SU-DHL-6 (cell line): ENCODE results near the gene NDUFS7.
"Not testable (repeated sequence)": the region's sequence is repeated elsewhere in the genome, so short reads cannot be mapped to it uniquely, and the experiment has no call there.

Experiments
- H2AFZ ChIP-seq: fragments of 200-600 bp; sonication (generic); 2 replicates; pipeline ENCODE4 v1.6.1; 2014; ENCODE audit warnings: low read depth, mild to moderate bottlenecking, moderate library complexity, mixed read lengths, antibody characterized with exemption, low read length; ENCODE audit not compliant: severe bottlenecking
- H3F3A ChIP-seq: fragments of 200-600 bp; shearing (Covaris generic); 2 replicates; pipeline ENCODE4 v1.6.0; 2016; ENCODE audit warnings: antibody characterized with exemption, mild to moderate bottlenecking; ENCODE audit not compliant: insufficient read depth
- H3K27ac ChIP-seq: fragments of 200-600 bp; sonication (generic); 2 replicates; pipeline ENCODE4 v1.5.1; 2016; ENCODE audit warnings: low read depth, mild to moderate bottlenecking, low read length, moderate library complexity, mixed read lengths
- H3K27me3 ChIP-seq: fragments of 200-600 bp; sonication (generic), shearing (Covaris generic); 2 replicates; pipeline ENCODE4 v1.6.0; 2014; ENCODE audit warnings: mild to moderate bottlenecking, low read length
- H3K36me3 ChIP-seq: fragments of 200-600 bp; sonication (generic); 2 replicates; pipeline ENCODE4 v1.6.1; 2014; ENCODE audit warnings: mild to moderate bottlenecking, low read length, mixed read lengths
- H3K4me2 ChIP-seq: fragments of 300-600, 200-600 bp; shearing (Covaris generic), sonication (generic); 2 replicates; pipeline ENCODE4 v1.6.0; 2014; ENCODE audit warnings: low read length, low read depth, mild to moderate bottlenecking; ENCODE audit not compliant: poor library complexity, severe bottlenecking
- H3K4me3 ChIP-seq: fragments of 200-600 bp; sonication (generic); 2 replicates; pipeline ENCODE4 v1.5.1; 2014; ENCODE audit warnings: antibody characterized with exemption, low read length, mild to moderate bottlenecking, mixed read lengths; ENCODE audit not compliant: insufficient read depth, poor library complexity, severe bottlenecking
- H3K79me2 ChIP-seq: fragments of 200-600 bp; sonication (generic); 2 replicates; pipeline ENCODE4 v1.6.1; 2014; ENCODE audit warnings: mild to moderate bottlenecking, low read length, moderate library complexity; ENCODE audit not compliant: insufficient read depth
- H3K9ac ChIP-seq: fragments of 200-600 bp; sonication (generic); 2 replicates; pipeline ENCODE4 v1.7.0; 2014; ENCODE audit warnings: mild to moderate bottlenecking, low read length
- H3K9me2 ChIP-seq: fragments of 200-600 bp; sonication (generic); replicated peaks from 2 replicates; pipeline ENCODE4 v1.6.1; 2014; ENCODE audit warnings: low read length; ENCODE audit not compliant: insufficient read depth
- H3K9me3 ChIP-seq: fragments of 200-600 bp; sonication (generic); 2 replicates; pipeline ENCODE4 v1.6.1; 2014; ENCODE audit warnings: low read length, mixed read lengths; ENCODE audit not compliant: insufficient read depth
- H4K20me1 ChIP-seq: fragments of 200-600 bp; sonication (generic); 2 replicates; pipeline ENCODE4 v1.6.1; 2014; ENCODE audit warnings: low read depth, mild to moderate bottlenecking, antibody characterized with exemption, low read length, moderate library complexity, mixed read lengths
- EZH2phosphoT487 ChIP-seq: fragments of 200-600 bp; sonication (generic), shearing (Covaris generic); conservative IDR thresholded peaks from 2 replicates; pipeline ENCODE4 v1.6.1; 2018; ENCODE audit warnings: mild to moderate bottlenecking, antibody characterized with exemption, low read length, moderate library complexity, mixed read lengths
- TF ChIP-seq, protein P1 (sequence below): fragments of 200-600 bp; sonication (generic); IDR thresholded peaks from one replicate; pipeline ENCODE4 v1.5.1; 2017; ENCODE audit warnings: antibody characterized with exemption, mild to moderate bottlenecking, low read length, moderate library complexity; ENCODE audit not compliant: insufficient read depth, poor library complexity, severe bottlenecking

NDUFS7 gene

DNA sequence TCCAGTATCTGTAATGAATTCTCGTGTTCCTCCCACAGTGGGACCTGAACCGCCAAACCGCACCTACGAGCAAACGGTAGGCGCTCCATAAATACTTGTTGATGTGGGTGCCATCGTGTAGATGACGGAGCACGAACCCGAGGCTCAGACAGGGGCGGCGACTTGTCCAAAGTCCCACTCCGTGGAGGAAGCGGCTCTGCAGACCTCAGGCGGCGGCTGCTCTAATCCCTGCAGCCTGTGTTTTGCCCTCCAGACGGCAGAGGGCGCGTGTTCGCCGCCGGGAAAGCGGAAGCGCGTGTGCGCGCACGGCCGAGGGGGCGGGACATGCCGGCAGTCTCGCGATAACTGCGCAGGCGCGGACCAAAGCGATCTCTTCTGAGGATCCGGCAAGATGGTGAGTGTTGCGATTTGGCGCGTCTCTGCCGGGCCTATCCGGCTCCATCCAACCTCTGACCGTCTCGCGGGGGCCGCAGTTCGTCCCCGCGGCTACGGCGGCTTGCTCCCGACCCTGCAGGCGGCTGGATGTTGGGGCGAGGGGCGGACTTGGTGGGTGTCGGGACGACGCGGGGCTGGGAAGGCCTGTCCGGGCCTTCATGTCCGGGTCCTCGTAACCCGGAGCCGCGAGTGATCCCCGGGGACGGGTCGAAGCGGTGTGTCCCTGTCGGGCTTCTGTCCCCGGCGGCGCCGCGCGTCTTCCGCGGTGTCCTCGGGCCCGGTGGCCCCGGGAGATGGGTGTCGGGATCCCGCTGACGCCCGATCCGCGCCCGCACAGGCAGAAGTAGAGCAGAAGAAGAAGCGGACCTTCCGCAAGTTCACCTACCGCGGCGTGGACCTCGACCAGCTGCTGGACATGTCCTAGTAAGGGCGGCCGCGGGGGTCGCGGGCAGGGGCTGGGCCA is 54.6 kb downstream of the NDUFS7 start, which contains the start of gene RPS15:
Gene RPS15 (plus strand): TSS at position 362 of the 898 bp plus-strand sequence. CDS start 30 bp downstream, at position 392.
- H3K4me2 ChIP-seq = peak within 1 kb of the TSS; percentile 67
- no peaks in the 10 kb centered on the region for H3K27me3 ChIP-seq
- peaks cover 31% of the 10 kb centered on the region for H3K79me2 ChIP-seq
- peak within 1 kb of the TSS; percentile 78 for H3K27ac ChIP-seq
- TF ChIP-seq EZH2phosphoT487 = no peak
- TF ChIP-seq, protein P1, sequence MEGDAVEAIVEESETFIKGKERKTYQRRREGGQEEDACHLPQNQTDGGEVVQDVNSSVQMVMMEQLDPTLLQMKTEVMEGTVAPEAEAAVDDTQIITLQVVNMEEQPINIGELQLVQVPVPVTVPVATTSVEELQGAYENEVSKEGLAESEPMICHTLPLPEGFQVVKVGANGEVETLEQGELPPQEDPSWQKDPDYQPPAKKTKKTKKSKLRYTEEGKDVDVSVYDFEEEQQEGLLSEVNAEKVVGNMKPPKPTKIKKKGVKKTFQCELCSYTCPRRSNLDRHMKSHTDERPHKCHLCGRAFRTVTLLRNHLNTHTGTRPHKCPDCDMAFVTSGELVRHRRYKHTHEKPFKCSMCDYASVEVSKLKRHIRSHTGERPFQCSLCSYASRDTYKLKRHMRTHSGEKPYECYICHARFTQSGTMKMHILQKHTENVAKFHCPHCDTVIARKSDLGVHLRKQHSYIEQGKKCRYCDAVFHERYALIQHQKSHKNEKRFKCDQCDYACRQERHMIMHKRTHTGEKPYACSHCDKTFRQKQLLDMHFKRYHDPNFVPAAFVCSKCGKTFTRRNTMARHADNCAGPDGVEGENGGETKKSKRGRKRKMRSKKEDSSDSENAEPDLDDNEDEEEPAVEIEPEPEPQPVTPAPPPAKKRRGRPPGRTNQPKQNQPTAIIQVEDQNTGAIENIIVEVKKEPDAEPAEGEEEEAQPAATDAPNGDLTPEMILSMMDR = peak; percentile 90
- H3F3A ChIP-seq = peaks cover 55% of the 10 kb centered on the region
- H3K36me3 ChIP-seq = peaks cover 19% of the 10 kb centered on the region
- H3K4me3 ChIP-seq = peak within 1 kb of the TSS; percentile 99
- peak within 1 kb of the TSS; percentile 49 for H2AFZ ChIP-seq
- no peaks in the 10 kb centered on the region for H3K9me2 ChIP-seq
- peak within 1 kb of the TSS; percentile 99 for H3K9ac ChIP-seq
- H4K20me1 ChIP-seq = peaks cover 18% of the 10 kb centered on the region; the same call in 1 of the 2 replicates
- H3K9me3 ChIP-seq = no peaks in the 10 kb centered on the region

DNA sequence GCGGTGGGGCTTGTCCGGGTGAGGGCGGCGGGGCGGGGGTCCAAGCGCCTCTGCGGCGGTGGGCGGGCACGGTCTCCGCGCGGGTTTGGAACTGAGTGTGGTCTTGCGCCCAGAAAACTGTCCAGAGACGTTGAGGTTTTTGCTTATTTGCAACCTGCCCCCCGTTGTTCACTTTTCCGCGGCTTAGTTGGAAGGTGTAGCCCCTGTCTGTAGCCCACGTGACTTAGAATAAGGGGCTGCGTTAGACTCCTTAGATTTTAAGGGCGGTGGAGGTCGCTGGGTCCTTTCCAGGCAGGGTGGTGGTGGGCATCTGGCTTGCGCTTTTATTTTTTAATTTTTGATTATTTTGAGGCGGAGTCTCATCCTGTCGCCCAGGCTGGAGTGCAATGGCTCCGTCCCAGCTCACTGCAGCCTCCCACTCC is 55.2 kb downstream of the NDUFS7 start:
- Histone ChIP-seq H4K20me1 (peaks cover 18% of the 10 kb centered on the region; the same call in 1 of the 2 replicates), H3K36me3 (peaks cover 19% of the 10 kb centered on the region)

DNA sequence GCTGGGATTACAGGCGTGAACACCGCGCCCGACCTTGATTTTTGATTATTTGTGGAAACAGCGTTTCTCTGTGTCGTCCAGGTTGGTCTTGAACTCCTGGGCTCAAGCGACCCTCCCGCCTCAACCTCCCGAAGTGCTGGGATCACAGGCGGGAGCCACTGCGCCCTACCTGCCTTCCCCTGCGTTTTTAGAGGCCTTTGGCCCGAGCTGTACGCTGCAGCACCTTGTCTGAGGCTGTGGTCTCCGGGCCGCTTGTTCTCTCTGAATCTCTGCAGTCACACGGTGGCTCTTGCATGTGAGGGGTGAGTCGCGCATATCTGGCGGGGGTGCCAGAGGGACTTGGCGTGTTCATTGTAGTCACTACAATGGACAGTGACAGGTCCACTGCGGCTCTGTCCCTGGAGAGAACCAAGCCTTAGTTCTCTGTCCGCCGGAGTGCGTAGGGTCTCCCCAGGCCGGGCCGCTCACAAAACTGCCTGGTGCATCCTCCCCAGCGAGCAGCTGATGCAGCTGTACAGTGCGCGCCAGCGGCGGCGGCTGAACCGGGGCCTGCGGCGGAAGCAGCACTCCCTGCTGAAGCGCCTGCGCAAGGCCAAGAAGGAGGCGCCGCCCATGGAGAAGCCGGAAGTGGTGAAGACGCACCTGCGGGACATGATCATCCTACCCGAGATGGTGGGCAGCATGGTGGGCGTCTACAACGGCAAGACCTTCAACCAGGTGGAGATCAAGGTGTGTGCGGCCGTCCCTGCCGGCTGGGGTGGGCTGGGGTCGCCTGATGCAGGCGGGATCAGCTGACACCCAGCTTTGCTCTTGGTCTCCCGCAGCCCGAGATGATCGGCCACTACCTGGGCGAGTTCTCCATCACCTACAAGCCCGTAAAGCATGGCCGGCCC is 56.1 kb downstream of the NDUFS7 start:
- not testable (repeated sequence) for H2AFZ ChIP-seq, H3K27me3 ChIP-seq, H3K9me2 ChIP-seq, H3K9me3 ChIP-seq
- Histone ChIP-seq H3K4me2 (peak overlapping the region; percentile 67), H4K20me1 (peaks cover 18% of the 10 kb centered on the region; the same call in 1 of the 2 replicates), H3K4me3 (peak overlapping the region; percentile 99), H3K27ac (peak overlapping the region; percentile 78), H3K9ac (peak overlapping the region; percentile 99), H3K79me2 (peaks cover 31% of the 10 kb centered on the region), H3F3A (peaks cover 66% of the 10 kb centered on the region), H3K36me3 (peaks cover 19% of the 10 kb centered on the region)

More for the DNA sequence above, 55.2 kb downstream of the NDUFS7 start:
- no peaks in the 10 kb centered on the region for H3K27me3 ChIP-seq
- H2AFZ ChIP-seq = no peak overlapping the region
- H3K9me2 ChIP-seq = no peaks in the 10 kb centered on the region
- no peaks in the 10 kb centered on the region for H3K9me3 ChIP-seq
- peaks cover 61% of the 10 kb centered on the region for H3F3A ChIP-seq
- H3K79me2 ChIP-seq = peaks cover 31% of the 10 kb centered on the region
- TF ChIP-seq, protein P1 = no peak
- no peak for TF ChIP-seq EZH2phosphoT487
- H3K4me3 ChIP-seq = peak overlapping the region; percentile 99
- peak overlapping the region; percentile 99 for H3K9ac ChIP-seq
- H3K27ac ChIP-seq = peak overlapping the region; percentile 78
- H3K4me2 ChIP-seq = peak overlapping the region; percentile 67
